Stimulated activated CD4-positive, alpha-beta T cell treated with anti-CD3 and anti-CD28 coated beads, Interleukin-15, amount 100 ng/mL, for 1 hour (primary cell): Measurements from ENCODE around the gene ARPC4.
A peak's percentile ranks its signal among the peaks of the same experiment; 100 is the strongest.
"Not testable (repeated sequence)": the region's sequence is repeated elsewhere in the genome, so short reads cannot be mapped to it uniquely, and the experiment has no call there.

Experiments used
- DNase-seq, 2 donors: peaks; one replicate each; pipeline ENCODE4 v3.0.0-alpha.2; 2020; ENCODE audit warnings: low read depth in 1 of 2, low spot score in 1 of 2

ARPC4 gene

GRCh38 chr3:9769426-9770275 lies 23.2 kb upstream of the ARPC4 start, which contains the start of gene CAMK1:
TSS of gene CAMK1 (minus strand) at chr3:9769947. CDS start at chr3:9767749, 2,198 bp downstream.
- DNase-seq: peak in 1 of 2 donors; percentile 55

- DNase-seq: no peak
Observed at GRCh38 chr3:9770276-9770812, 22.5 kb upstream of the ARPC4 start.

- not testable (repeated sequence) for DNase-seq
Observed at GRCh38 chr3:9771007-9771406, 21.9 kb upstream of the ARPC4 start.

GRCh38 chr3:9776896-9777693 lies 15.8 kb upstream of the ARPC4 start:
- no peak for DNase-seq

- no peak for DNase-seq
Observed at GRCh38 chr3:9777694-9778021, 15.2 kb upstream of the ARPC4 start.

GRCh38 chr3:9778143-9779074 lies 14.5 kb upstream of the ARPC4 start:
- peak in 1 of 2 donors; percentile 35 for DNase-seq

- no peak for DNase-seq
Observed at GRCh38 chr3:9779075-9779593, 13.7 kb upstream of the ARPC4 start.

GRCh38 chr3:9779721-9780457 lies 13.0 kb upstream of the ARPC4 start:
- DNase-seq: no peak

- no peak for DNase-seq
Observed at GRCh38 chr3:9780458-9780812, 12.4 kb upstream of the ARPC4 start.

- DNase-seq: no peak
Observed at GRCh38 chr3:9780910-9781309, 12.0 kb upstream of the ARPC4 start.

- no peak for DNase-seq
Observed at GRCh38 chr3:9781551-9781950, 11.3 kb upstream of the ARPC4 start.

- DNase-seq: no peak
Observed at GRCh38 chr3:9781978-9782603, 10.8 kb upstream of the ARPC4 start.

- DNase-seq: no peak
Observed at GRCh38 chr3:9782770-9783169, 10.1 kb upstream of the ARPC4 start.

GRCh38 chr3:9783954-9784353 lies 8.9 kb upstream of the ARPC4 start:
- no peak for DNase-seq

- DNase-seq: no peak
Observed at GRCh38 chr3:9784965-9785364, 7.9 kb upstream of the ARPC4 start.

- no peak for DNase-seq
Observed at GRCh38 chr3:9785602-9786001, 7.3 kb upstream of the ARPC4 start.

GRCh38 chr3:9786209-9786739 lies 6.6 kb upstream of the ARPC4 start:
- no peak for DNase-seq

- no peak for DNase-seq
Observed at GRCh38 chr3:9786825-9787669, 5.8 kb upstream of the ARPC4 start.
